GM18870 (cell line): ENCODE results near the gene PITHD1.
"Not testable (repeated sequence)": the region's sequence is repeated elsewhere in the genome, so short reads cannot be mapped to it uniquely, and the experiment has no call there.

Source experiments
- ATAC-seq: cut with Tn5 transposase; IDR thresholded peaks from one replicate; pipeline ENCODE4 v1.9.1; 2021; ENCODE audit warnings: moderate library complexity; ENCODE audit not compliant: unreplicated experiment

The PITHD1 gene

GRCh38 chr1:23772854-23773242, 5.4 kb upstream of the PITHD1 start:
- ATAC-seq = no peak

GRCh38 chr1:23774174-23774880, 3.9 kb upstream of the PITHD1 start:
- no peak for ATAC-seq

DNA sequence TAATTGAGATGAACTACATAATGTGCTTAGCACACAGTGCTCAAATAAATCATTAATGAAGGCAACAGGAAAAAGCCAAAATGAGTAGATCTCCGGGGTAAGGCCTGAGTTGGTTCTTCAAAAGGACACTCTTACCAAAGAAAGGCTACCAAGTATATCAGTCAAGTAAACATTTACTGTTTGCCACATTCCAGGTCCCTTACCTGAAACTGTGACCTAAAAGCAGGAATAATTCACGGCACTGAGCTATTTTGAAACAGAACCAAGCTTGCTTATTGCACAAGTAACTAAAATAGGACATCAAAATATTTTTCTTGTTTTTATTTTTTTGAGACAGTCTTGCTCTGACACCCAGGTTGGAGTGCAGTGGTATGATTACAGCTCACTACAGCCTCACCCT, 2.0 kb upstream of the PITHD1 start:
- no peak for ATAC-seq

- no peak for ATAC-seq
Observed at GRCh38 chr1:23779826-23780371, 1.7 kb downstream of the PITHD1 start.

DNA sequence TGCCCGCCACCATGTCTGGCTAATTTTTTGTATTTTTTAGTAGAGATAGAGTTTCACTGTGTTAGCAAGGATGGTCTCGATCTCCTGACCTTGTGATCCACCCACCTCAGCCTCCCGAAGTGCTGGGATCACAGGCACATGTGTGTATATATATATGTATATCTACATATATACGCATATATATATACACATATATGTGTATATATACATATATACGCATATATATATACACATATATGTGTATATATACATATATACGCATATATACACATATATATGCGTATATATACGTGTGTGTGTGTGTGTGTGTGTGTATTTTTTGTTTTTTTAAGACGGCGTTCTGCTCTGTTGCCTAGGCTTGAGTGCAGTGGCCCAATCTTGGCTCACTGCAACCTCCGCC, 4.9 kb downstream of the PITHD1 start:
- ATAC-seq = not testable (repeated sequence)

- ATAC-seq = no peak
Observed at GRCh38 chr1:23784846-23785245, 6.6 kb downstream of the PITHD1 start.

DNA sequence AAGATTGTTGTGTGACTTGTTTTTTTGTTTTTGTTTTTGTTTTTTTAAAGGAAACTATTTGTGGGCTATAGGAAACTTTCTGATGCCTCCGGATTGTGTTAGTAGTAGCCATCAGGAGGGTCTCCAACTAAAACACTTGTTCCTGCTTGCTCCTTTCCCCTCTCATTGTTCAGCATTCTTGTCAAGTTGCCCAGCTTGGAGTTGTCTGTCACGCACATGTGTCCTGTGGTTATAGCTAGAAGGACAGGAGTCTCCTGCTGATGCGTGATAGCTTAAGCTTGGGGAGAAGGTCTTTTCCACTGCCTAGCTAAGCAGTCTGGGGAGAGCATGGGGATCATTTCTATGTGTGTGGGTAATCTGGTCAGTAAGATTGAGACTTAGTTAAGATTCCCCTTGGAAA, 9.5 kb downstream of the PITHD1 start:
- no peak for ATAC-seq

DNA sequence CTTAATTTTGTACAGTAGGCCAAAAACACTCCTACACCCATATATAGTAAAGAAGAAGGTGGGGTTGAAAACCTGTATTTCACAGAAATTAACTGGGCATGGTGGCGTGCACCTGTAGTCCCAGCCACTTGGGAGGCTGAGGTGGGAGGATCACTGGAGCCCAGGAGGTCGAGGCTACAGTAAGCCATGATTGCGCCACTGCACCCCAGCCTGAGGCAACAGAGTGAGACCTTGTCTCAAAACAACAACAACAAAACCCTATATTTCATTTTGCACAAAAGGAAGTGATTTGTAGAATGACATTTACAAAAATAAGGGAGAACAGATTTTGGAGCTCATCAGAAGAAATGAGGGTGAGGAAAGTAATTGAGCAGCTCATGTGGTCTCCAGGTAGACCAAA, 10.5 kb downstream of the PITHD1 start:
- ATAC-seq = no peak

DNA sequence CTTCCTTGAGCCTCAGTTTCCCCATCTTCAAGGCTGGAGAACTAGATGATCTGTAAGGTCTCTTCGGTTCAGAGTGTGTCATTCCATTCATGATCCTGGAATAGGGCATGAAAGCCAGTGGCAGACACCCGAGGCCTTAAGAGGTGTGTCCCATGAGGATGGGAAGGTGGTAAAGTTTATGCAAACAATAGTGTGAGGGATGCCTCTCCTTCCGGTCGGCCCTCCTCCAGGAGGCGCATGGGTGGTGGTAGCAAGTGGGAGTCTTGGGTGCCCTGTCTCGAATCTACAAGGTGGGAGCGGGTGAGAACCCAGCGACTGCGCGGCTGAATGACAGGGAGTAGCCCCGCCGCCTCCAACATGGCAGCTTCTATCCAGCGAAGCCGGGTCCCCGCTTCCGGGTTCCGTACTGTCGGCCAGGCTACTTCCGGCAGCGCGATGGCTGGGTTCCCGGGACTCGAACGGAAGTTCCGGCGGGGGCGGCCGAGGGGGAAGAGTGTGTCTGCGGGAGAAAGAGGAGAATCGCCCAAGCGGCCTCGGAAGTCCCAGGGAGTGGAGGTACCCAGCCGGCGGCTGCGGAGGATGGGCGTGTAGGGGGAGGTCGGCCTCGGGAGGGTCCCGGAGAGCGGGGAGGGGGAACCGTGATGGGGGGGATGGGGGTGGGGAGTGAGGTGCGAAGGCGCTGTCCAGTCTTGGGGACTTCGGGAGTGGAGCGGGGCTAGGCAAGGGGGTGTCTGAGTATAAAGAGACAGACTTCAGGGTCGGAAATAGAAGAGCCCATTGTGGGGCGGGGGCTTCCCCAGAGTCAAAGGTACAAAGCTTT, 12.7 kb downstream of the PITHD1 start, which contains the start of gene LYPLA2:
Gene LYPLA2 (plus strand): TSS at position 450 of the 820 bp plus-strand sequence. CDS start 1,538 bp downstream, outside the sequence.
- peak; percentile 49 for ATAC-seq

GRCh38 chr1:23791516-23792047, 13.4 kb downstream of the PITHD1 start:
- ATAC-seq = no peak

DNA sequence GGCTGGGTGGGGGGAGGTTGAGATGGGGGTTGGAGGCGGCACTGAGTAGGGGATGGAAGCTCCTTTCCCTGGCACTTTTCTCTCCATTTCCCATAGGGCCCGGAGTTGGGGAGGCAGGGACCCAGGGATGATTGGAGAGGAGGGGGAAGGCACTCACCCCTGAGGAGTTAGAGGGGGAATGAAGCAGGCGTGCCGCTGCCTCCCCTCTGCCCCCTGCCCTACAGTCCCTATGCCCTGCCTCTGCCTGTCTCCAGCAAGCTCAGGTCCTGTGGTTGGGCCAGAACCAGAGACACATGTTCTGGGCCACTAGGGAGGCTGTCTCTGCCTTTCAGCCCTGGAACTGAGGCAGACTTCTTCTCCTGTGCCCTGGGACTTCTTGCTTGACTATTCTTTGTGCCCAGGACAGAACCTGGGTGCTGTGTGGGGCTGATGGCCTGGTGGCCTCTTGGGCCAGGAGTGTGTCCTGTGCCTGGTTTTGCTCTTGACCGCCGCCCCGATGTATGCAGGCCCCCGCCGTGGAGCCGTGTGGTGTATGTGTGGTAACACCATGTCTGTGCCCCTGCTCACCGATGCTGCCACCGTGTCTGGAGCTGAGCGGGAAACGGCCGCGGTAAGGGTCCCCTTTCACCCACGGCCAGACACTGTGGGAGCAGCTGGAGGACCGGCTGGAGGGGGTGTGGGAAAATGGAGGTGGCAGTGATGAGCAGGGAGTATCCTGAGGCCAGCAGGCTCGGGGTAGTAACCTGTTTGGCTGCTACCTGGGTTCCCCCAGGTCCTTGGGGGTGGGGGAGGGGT, 14.1 kb downstream of the PITHD1 start:
- no peak for ATAC-seq

DNA sequence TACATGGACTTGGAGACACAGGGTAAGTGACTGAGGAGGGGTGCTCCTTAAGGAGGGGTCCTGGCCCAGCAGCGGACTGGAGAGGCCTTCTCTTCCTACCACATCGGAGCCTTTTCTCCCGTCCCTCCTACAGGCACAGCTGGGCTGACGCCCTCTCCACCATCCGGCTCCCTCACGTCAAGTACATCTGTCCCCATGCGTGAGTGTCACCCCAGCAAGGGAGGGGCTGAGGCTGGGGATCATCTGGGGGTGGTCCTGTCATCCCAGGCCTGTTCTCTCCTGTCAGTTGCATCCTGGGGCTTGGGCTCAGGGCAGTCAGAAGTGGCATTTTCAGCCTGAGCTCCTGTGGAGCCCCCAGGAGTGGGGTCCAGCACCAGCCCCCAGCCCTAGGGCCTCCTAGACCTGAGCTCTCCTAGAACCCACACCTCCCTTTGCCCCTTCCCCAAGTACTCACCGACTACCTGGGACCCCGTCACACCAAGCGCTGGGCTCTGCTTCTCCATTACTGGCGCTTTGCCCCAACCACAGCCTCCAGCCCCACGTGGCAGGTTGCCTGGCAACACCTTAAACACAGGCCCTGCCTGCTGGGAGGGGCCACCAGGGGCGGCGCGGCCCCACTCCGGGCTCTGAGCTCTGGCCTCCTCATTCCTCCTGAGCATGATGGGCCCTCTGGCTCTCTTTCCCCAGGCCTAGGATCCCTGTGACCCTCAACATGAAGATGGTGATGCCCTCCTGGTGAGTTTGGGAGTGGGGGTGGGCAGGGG, 15.0 kb downstream of the PITHD1 start:
- no peak for ATAC-seq

GRCh38 chr1:23793861-23794731, 15.9 kb downstream of the PITHD1 start:
- no peak for ATAC-seq

GRCh38 chr1:23794732-23795182, 16.5 kb downstream of the PITHD1 start:
- ATAC-seq = not testable (repeated sequence)

DNA sequence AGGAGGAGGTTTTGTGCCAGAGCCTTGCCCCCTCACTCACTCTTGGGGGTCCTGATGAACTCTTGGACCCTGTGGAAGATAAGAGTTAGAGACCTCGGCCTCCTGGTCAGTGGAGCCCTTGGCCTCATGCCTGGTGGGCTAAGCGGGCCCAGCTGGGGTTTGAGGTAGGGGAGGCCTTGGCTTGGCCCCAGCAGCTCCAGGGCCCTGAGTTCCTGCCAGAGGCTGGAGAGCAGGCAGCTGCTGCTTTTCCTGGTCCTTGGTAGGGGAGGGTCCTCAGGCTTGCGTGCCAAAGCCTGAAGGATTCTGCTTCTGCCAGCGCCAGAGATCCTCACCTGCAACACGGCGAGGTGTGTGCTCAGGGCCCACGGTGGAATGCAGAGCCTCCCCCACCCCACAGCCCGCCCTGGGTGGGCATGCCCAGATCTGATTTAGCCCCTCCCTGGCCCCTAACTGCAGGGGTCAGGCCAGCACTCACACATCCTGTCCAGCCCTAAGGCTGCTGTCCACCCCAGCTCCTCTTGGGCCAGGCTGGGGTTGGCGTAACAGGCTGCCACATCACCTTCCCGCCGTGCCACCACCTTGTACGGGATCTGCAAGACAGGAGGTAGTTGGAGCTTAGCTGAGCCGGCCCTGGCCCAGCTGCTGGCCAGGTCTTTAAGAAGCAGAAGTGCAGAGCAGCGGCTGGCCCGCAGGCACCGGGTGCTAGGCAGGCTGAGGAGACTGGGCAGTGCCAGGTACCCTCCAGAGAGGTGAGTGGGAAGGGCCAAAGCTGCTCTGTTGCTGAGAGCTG, 17.7 kb downstream of the PITHD1 start:
- ATAC-seq = no peak

DNA sequence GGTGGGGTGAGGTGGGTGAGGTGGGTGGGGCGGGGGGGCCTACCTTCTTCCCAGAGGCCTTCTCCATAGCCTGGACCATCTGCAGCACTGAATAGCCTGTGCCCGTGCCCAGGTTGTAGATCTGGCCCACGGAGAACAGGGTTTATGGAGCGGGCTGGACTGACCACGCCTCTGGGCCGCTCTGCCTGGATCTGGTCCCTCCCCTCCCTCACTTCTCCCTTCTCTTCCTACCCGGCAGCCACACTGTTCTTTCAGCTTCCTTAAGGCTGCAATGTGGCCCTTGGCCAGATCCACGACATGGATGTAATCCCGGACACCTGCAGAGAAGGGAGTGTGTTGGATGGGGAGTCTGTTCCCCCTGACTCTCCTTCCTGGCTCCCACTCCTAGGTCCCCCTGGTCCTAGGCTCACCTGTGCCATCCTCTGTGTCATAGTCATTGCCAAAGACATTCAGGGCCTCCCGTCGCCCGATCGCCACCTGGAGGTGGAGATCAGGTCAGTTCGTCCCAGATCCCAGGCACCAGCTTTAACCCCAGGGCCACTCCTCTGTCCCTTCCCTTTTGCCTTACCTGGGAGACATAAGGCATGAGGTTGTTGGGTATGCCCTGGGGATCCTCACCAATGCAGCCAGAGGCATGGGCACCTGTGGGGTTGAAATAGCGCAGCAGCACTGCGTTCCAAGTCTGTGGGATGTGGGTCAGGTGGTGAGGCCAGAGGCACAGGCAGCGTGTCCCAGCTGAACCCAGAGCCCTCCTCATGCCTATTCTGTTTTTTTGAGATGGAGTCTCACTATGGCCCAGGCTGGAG, 18.5 kb downstream of the PITHD1 start:
- no peak for ATAC-seq
